Prostate gland (tissue), 2 donors: Measurements from ENCODE around the gene MAFG.

Experiments
- CTCF ChIP-seq, 4 experiments: fragments of 200-600 bp in 2 of 4; fragments of 450-650 bp in 2 of 4; sonication (generic) in 2 of 4; IDR thresholded peaks; 1 replicate in 3 of 4; 2 replicates in 1 of 4; pipeline ENCODE4 v1.5.1; 2016 to 2019; ENCODE audit warnings: antibody characterized with exemption in 4 of 4, mild to moderate bottlenecking in 2 of 4, moderate library complexity in 2 of 4
- POLR2A ChIP-seq: fragments of 450-650 bp; IDR thresholded peaks from one replicate; pipeline ENCODE4 v1.6.1; 2016; ENCODE audit warnings: antibody characterized with exemption, mild to moderate bottlenecking

GRCh38 chr17:81911277-81911961 lies 16.1 kb downstream of the MAFG start, which contains the start of gene PCYT2:
- peak in 2 of 4 experiments; percentile 39 to 51 for TF ChIP-seq CTCF (IDR thresholded peaks at IDR 0.05)
- no peak for TF ChIP-seq POLR2A
